ENCODE measurements around the gene KCNJ10.

The KCNJ10 gene

DNA sequence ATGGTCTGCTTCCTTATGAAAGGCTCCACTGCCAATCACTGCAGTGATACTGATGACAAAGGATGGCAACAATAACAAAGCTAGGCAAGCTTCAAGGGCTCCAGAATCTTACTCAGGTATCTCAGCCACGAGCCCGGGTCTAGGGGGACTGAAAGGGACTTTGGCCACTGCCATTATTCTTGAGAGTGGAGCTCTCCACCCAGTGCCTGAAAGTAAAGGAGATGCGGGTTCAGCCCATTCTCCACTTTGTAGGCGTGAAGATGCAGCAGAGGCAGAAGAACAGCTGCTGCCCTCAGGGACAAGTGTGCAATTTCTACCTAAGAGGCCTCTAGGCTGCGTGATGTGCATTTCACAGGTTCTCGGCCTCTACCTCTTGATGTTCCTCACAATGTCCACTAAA, 84.5 kb downstream of the KCNJ10 start:
- no peak for DNase-seq

DNA sequence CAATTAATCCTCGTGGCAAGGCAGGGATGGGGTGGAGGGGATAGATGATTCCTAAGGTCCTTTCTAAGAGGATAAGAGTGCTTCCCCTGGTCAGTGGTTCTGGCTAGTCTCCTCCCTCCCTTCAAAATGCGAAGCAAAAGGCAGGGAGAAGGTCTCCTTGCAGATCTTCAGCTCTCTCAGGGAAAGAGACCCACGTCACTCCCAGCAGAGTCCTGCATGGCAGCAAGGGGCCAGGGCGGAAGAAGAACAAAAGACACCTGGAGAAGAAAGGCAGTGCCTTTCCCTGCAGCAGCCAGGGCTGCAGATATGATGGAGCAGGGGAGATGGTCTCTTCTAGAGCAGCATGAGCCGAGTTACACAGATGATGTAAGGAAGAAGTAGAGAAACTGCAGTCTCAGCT, 86.3 kb downstream of the KCNJ10 start:
- no peak for DNase-seq

DNA sequence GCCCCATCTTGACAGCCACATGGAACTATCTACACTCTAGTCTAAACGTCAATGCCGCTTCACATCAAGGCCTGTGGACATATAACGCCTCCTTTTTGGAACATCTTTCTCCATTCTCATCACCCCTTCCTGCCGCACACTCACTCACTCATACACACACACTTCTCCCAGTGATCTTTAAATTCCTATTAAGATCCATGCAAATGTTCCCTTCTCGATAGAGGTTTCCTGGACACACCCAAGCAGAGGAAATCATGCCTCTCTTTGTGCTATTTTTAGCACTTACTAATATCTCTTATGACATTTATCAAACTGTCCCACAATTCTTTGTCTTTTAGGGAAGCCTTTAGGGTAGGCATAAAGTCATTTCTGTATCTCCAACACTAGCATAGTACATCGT, 87.7 kb downstream of the KCNJ10 start:
- DNase-seq: no peak

DNA sequence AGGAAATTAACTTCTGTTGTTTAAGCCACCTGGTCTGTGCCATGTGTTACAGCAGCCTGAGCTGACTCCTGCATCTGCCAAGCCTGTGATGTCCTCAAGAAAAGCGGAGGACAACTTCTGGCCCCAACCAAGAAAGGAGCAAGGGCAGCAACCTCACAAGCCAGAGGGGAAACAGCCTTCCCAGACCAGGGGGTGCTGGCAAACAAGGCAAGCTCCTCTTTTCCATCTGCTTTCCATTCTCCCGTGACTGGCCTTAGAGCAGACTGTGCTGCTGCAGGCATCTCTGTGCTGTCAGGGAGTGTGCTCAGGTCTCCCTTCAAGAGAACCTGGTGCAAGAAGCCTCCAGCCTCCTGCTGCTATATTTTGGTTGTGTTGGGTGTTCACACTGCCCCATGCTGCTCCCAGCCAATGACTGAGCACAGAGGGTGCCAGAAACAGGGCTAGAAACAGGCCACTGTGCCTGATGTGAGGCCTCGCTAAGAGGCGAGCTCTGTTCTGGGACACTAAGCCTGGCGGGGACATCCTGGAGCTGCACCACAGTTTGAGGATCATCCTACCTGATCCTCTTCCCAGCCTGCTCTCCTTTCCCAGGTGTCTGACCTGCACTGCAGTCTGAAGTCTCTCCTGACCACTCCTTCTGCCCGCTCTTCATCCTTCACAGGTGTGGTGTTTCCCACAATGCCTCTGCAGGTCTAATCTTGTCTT, 88.5 kb downstream of the KCNJ10 start:
- DNase-seq: no peak

DNA sequence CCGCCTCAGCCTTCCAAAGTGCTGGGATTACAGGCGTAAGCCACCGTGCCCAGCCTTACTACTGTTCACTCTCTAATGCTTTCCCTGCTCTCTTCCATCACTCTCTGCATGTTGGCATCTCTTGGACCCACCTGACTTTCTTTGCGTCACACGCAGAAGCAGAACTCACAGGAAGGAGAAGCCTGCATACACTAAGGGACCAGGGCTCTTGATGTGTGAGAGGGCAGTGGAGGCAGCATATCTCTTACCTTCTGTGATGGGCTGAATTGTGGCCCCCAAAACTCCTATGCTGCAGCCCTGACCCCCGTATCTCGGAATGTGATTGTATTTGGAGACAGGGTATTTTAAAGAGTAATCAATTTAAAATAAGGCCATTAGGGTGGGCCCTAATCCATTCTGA, 89.2 kb downstream of the KCNJ10 start:
- no peak for DNase-seq

DNA sequence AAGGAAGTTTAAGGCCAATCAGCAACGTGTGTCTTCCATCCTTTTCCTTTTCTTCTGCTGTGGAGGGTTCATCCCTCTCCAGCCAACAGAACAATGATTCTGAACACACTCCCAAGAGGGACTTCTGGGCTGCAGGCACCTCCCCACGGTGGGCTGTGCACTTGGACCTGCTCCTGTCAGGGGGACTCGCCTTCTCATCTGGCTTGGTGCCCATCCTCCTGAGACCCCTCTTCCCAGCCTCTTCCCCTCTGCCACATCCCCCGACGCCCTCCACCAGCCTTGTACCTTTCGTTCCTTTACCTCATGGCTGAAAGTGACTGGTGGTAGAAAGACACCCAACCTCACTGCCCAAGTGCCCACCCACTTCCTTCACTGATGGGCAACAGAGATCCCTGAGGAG, 89.9 kb downstream of the KCNJ10 start:
- DNase-seq: no peak

DNA sequence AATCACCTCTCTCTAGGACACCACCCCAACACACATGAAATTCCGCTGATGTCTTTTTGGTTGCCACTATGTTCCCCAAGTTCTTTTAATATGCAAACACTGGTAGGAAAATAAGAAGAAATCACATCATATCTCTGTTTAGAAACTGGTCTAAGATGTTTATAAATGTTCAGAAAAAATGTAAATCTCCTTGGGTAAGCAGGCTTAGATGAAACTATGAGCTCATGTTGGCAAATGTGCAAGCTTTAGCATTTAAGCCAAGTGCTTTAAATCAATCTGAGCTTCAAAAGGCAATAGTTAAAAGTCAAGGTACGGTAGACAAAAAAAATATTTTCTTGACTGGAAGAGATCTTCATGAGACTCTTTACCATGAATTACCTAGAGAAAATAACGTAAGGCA, 90.7 kb downstream of the KCNJ10 start:
- DNase-seq: no peak

DNA sequence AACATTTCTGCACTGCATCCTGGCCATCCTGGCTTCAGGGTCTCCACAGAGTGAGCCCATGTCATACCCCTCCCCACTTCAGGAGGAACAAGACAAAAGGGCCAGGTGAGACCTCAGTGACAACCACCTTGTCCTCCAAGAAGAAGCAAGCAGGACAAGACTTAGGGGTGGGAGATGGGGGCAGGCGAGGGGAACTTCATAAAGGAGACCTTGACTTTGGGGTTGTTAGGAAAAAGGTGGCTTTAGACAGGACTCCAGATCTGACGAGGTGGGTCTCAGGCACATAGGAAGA, 91.9 kb downstream of the KCNJ10 start:
- no peak for DNase-seq

DNA sequence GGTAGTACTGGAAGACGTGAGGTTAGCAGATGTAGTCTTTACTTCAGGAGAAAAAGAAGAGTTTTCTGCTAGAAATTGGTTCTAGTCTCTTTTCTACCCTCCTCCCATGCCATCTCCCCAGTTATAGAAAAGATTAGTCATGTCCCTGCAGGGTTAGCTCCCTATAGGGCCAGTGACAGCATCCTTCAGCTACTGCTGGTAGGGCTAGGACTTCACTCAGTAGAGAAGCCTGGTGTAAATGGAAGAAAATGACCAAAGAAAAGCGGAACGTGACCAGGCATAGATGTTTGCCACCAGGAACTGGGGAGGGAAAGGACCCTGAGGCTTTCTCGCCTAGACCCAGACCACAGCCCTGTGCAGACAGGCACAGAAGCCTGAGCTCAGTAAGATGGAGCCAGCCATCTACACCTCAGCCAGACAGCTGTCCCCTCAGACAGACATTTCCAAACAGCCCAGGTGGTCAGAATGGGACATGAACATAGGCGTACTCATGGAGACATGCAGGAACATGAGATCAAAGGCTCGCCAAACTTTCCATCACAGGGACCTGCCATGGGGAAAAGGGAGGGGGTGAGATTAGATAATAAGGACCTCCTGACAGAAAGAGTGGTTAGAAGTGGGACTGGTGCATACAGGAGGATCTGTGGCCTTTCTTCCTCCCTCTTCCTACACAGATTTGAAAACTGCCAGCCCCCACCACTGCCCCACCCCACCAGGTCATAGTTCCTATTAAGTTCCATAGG, 92.4 kb downstream of the KCNJ10 start:
- no peak for DNase-seq

DNA sequence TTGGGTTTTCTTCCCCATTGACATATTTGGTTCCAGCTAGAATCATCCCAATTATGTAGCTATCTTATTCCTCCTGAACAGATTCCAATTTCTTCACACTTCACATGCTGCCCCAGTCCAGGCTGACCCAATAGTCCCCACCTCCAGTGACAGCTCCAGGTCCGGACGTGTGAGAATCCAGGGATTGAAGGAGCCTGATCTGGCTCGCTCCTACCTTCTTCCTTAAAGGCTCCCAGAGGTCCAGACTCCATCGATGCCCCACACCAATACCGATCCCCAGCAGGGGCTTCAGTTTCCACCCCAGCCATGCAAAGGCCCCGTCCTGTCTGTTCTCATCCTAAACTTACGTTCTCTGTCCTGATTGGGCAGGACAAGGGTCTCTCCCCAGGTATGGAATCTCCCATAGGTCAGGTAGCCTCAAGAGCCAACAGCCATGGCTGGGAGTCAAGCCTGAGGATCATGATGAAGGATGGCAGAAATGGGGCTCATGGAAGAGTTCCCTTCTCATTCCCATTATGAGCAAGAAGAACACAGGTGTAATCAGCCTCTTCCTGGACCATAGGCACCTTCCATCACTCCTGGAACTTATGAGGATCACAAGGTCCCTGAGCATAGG, 95.5 kb downstream of the KCNJ10 start:
- no peak for DNase-seq

DNA sequence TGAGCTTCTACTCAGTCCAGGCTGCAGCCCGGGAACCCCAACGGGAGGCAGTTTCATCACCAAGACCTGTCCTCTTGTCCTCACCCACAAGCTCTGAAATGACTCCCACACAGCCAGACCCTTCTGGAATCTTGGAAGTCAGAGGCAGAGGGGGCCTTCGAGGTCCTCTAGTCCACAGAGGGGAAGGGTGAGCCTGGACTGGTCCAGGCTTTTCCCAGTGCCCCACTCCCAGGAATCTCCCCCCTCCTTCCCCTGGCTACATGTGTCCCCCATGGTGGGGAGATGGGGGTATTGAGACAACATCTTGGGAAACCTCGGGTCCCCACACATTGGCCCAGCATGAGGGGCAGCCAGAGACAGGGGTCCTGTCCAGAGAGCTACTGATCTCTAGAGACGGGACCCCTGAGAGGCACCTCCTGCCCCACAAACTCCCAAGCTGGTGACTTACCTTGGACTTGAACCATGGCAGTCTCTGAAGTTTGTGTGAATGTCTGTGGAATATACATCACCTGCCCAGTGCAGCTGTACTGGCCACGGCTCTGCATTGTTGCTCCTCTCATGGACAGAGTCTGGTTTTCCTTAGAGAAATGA, 96.5 kb downstream of the KCNJ10 start:
- no peak for DNase-seq

DNA sequence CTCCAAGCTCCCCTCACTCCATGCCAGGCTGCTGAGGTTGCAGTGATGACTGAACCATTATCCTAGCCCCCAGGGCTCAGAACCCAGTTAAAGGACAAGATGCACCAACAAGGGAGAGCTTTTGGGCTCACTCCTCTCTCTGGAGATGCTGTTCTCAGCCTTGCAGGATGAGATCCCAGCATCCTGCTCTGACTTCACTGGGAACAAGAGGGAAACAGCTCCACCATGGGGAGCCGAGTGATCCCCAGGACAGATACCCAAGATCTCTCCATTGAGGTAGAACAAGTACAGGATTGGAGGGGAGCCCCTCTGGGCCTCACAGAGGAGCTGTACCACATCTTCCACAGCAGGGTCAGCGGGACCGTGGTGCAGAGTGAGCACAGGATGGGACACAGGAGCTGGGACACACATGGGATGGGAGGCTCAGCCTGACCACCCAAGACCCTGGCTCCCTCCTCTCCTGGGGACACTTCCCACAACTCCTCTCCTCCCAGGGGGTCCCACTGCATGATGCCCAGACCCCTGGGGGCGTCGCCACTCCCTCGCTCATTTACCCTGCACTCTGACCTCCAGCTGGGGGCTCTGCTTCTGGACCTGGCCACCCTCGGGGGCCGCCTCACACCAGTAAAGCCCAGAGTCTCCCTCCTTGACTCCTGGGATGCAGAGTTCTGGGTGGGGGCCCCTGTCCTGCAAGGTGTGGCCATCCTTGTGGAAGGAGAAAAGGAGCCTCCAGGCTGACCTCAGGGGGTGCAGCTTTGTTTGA, 97.3 kb downstream of the KCNJ10 start:
- no peak for DNase-seq

DNA sequence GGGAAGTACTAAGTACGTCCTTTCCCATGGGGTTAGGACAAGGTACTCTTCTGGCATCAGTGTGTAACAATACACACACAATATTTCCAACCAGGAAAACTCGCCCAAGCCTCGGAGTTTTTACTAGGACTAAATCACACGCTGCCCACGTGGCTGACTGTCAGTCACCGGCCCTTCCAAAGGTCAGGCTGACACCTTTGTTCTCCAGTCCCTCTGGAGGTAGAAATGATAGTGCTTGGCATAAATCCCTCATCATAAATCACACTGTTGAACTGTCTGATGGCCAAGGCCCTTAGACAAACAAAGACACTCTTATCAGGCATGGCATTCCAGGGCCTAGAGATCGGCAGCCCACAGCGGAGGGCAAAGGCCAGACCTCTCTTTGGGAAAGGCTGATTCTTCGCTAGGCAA, 99.0 kb downstream of the KCNJ10 start:
- DNase-seq: no peak

DNA sequence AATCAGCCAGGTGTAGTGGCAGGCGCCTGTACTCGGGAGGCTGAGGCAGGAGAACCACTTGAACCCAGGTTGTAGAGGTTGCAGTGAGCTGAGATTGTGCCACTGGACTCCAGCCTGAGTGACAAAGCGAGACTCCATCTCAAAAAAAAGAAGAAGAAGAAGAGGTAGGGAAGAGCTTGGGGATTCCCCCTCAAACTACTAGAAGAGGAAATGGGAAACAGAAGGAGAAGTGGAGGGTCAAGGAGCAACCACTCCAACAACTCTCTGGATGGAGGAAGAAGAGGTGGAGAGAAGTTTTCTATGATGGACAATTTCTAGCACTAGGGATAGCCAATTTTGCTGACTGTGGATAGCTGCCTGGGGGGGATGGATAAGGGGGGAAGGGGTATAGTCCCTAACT, 101.1 kb downstream of the KCNJ10 start:
- DNase-seq: no peak

DNA sequence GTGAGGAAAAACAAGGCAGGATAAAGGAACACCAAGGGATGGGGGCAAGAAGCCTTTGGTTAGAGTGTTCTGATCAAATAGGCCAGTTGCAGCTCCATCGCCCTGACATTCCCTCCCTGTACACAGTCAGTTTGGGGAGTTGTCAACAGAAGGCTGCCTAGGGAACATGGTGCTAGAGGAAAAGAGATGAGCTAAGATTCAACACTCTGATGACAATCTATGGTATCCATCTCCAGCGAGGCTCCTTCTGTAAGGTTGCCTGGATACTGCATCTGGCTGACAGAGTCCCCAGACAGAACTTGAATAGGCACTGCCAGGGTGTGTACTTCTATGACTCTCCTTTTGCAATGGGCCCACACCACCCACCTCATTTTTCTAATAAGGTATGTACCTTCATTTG, 104.7 kb downstream of the KCNJ10 start:
- no peak for DNase-seq

DNA sequence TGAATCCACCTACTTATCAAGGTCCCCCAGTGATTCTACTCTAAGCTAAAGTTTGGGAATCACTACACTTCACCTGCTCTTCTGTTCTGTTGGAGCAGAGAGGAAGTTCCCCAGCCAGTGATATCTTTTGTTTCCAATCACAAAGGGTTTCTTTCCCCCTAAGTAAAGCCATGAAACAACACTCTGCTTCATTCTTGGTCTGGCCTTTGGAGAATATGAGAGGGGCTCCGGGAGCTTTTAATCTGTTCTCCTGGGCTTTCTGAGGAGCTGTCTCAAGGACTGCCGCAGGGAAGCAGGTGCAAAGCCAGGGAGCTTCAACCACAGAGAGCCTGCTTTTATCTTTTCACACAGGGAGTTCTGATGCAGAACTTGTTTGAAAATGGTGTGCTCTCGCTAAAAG, 105.8 kb downstream of the KCNJ10 start:
- DNase-seq: no peak

DNA sequence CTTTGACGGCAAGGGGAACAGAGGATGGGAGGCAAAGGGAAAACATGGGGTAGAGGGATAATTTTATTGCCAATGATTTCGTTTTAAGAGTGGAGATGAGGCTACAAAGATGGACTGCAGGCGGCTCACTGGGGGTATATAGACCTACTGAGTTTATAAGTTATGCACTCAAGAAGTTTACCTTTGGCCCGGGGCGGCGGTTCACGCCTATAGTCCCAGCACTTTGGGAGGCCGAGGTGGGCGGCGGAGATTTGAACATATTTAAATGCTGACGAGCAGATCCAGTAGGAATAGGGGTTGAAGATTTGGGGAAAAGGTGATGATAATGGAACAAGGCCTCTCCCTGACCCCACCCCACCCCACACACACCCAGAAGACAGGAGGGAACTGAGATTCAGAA, 107.8 kb downstream of the KCNJ10 start:
- no peak for DNase-seq

DNA sequence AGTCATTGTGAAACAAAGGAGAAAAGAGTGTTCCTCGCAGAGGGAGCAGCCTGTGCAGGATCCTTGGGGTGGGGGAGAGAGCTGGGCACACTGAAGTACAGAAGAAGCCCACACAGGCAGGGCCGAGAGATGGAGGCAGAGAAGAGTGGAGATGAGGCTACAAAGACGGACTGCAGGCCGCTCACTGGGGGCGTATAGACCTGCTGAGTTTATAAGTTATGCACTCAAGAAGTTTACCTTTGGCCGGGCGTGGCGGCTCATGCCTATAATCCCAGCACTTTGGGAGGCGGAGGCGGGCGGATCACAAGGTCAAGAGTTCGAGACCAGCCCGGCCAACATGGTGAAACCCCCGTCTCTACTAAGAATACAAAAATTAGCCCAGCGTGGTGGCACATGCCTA, 108.3 kb downstream of the KCNJ10 start:
- DNase-seq: no peak

DNA sequence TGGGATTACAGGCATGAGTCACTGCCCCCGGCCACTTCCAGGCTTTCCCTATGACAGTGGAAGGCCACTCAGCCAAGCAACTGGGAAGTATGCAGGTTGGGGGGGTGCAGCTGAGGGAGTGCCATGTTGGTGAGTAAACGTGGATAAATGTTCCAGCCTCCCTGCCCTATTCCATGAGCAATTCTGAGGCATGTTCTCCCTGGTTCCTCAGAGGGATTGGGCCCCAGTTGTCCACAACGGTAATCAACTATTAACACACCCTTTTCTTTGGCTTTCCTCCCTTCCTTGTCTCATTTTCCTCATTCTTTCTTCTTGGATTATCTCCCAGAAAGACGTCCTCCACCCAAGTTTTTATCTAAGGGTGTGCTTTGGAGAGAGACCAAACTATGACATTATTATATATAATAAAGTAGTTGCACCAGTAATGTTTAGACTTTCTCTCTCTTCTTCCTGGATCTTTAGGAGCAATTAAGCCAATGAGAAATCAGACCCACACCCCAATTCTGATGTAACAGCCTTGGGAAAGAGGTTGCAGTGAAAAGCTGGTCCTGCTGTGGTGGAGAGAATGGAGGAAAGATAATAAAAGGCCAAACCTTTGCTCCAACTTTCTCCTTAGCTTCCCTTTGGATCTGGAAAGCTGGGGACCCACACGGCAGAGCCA, 109.1 kb downstream of the KCNJ10 start:
- no peak for DNase-seq

DNA sequence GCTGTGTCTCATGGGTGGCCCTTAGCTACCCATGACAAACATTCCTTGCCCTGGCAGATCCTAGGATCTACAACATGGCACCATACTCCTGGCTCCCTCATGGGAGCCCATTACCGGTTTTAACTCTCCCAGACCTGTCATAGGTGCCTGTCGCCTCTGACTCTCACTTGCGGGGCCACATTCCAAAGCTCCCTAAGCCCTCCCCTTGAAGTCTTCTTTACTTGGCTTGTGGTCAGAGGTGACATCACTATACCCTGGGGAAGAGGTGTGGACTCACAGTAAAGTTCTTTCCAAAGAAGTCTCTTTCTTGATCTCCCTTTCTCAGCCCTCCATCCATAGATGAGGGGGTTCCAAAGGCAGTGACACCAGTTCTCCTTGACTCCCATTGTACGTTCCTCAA, 110.5 kb downstream of the KCNJ10 start:
- DNase-seq: no peak

DNA sequence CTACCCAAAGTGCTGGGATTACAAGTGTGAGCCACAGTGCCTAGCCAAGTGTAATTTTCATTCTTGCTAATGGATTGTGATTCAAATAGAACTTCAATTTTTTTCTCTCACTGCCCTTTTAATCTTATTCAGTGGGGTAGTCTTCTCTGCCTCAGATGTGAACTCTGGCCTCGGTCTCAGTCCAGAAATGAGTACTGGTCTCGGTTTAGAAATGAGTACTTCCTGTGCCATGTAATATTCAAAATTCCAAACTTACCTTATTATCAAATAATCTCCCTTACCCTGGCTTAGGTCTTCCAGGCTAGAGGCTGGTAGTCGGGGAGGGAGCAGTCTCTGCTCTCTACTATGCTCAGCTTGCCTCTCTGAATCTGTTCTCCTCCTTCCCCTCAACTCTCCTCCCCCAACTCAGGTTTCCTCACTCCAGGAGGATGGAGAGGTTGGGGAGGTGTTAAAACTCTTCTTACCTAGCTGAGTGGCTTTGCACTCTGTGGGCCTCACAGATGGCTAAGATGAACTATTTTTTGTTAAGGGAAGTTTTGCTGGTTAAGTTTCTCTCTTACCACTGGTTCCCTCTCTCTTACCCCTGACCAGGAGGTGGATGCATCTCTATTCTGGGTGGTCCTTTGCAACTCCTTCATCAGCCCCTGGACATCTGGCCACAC, 111.1 kb downstream of the KCNJ10 start:
- no peak for DNase-seq

DNA sequence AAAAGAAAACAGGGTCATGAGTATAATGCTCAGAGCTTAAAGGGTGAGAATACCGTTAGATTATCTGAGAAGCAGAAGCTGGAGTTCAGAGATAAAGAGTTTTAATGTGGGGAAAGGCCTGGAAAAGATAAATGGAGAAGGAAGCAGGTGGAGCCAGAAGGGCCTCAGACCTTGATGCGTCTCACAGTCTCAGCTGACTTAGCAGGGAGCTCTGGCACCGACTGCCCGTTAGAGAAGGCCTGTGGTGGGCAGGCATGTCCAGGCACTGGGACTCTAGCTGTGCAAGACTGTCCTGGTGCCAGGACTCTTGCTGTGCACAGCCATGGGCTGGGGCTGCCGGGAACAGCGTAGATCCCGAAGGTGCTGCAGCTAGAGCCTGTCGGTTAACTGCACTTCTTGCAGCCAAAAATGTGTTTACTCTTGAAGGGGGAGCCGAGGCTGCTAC, 112.1 kb downstream of the KCNJ10 start:
- DNase-seq: no peak

Data from CD4-positive, alpha-beta T cell treated with Interleukin-17A for 1 hour (primary cell).